Stomach (tissue), 4 donors: ENCODE data around the gene SHOC2.

ENCODE experiments used
- CTCF ChIP-seq, 7 experiments: fragments of 450-650 bp in 4 of 7; fragments of 200-600 bp in 3 of 7; sonication (generic) in 3 of 7; IDR thresholded peaks; one replicate each; pipeline ENCODE4 v1.5.1; 2016 to 2019; ENCODE audit warnings: antibody characterized with exemption in 7 of 7, control low read depth in 2 of 7, mild to moderate bottlenecking in 1 of 7
- POLR2AphosphoS5 ChIP-seq, 3 donors: sonication (generic); formaldehyde crosslinking; IDR thresholded peaks; one replicate each; pipeline ENCODE4 v1.6.1; 2016; ENCODE audit warnings: antibody characterized with exemption in 3 of 3

- TF ChIP-seq CTCF (IDR thresholded peaks at IDR 0.05), result no peak
- no peak for TF ChIP-seq POLR2AphosphoS5 (IDR thresholded peaks at IDR 0.05)
Measured at GRCh38 chr10:110983466-110983865, 64.1 kb downstream of the SHOC2 start.
